Measurements from ENCODE around the gene XRCC1. TPM values are rescaled to one million over a fixed set of nuclear protein-coding genes. Genes with fewer than 3 reads are reported as not detected.

Gene XRCC1
- polyA plus RNA-seq, 3 donors, result 13.1 to 23.0 (median 19.3) TPM

DNA sequence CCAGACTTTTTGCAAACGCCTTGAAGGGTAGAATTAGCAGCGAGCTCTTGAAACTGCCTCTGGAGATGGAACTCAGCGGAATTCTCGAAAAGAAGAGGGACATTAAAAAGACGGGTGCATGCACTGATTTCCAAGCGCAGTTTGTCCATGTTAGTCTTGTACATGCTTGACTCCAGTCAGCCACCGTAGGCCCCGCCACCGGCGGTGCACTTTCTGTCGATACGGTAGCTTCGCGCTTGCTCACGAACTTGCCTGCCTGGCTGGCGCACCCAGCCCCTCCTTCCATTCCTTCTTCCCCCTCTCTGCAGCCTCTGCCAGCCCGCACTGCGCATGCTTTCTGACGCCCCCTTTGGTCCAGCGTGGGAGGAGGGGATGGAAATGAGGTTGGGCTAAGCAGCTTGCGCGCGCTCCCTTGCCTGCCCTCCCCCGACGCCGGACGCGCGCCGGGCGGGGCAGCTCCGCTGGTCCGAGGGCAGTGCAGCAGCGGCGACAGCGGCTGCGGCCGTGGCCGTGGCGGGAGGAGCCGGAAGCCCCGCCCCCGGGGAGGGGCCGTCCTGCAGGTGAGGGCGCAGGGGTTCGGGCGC lies 42.3 kb downstream of the XRCC1 start, which contains the start of gene ZNF575:
Gene ZNF575 (plus strand): TSS at position 227 of the 584 bp plus-strand sequence. CDS start 1,235 bp downstream, outside the sequence.
- Histone ChIP-seq H2AFZ (ENCODE audit: insufficient read depth, low read depth, low read length, poor library complexity, severe bottlenecking) (peak within 1 kb of the TSS; percentile 85), H3K4me3 (replicated peaks in 1 of 3; ENCODE audit: low read depth in 2 of 3, low read length in 3 of 3) (peak within 1 kb of the TSS; percentile 56 to 96 (median 62)), H3K4me2 (replicated peaks; ENCODE audit: extremely low read depth, low read length, poor library complexity, severe bottlenecking) (peak within 1 kb of the TSS; percentile 81), H3K9ac (ENCODE audit: insufficient read depth, low read length, poor library complexity, severe bottlenecking) (peak within 1 kb of the TSS; percentile 65), H3K36me3 (replicated peaks in 1 of 2; ENCODE audit: control insufficient read depth in 1 of 2, insufficient read depth in 2 of 2, low read length in 2 of 2) (peaks cover 1 to 4% of the 10 kb centered on the region in 2 donors), H3K79me2 (ENCODE audit: insufficient read depth, low read length) (no peaks in the 10 kb centered on the region), H3K9me3 (replicated peaks in 1 of 2; ENCODE audit: control insufficient read depth in 1 of 2, insufficient read depth in 1 of 2, low read length in 2 of 2) (no peaks in the 10 kb centered on the region), H3K4me1 (ENCODE audit: control insufficient read depth in 1 of 2, insufficient read depth in 2 of 2, low read length in 2 of 2) (peaks cover 16 to 22% of the 10 kb centered on the region in 2 donors), H3K27ac (ENCODE audit: low read depth in 1 of 2, low read length in 2 of 2) (peak within 1 kb of the TSS; percentile 71 to 84), H4K20me1 (ENCODE audit: insufficient read depth, low read length) (peaks cover 4% of the 10 kb centered on the region), H3K27me3 (ENCODE audit: control insufficient read depth in 2 of 2, insufficient read depth in 2 of 2, low read length in 2 of 2) (no peaks in the 10 kb centered on the region)
- intact Hi-C loops (cut with micrococcal nuclease), result loop anchor here (1.0 to 10.0 kb wide), 3 partner anchors 49 to 63 kb away; partner anchors contain the start of genes IRGQ (in 2 of the 2) and ZNF576 (in 2 of the 2)
- H3K4me3 Mint-ChIP-seq, result peak within 1 kb of the TSS; percentile 97
- DNase-seq, result peak; percentile 64 to 79 (median 66)
- H3K27ac Mint-ChIP-seq, result peak within 1 kb of the TSS; percentile 93 to 98 (median 97)
- WGBS (ENCODE audit: insufficient coverage), result under 1% methylated on average over 41 of the region's 47 CpGs
- TF ChIP-seq, protein P1, sequence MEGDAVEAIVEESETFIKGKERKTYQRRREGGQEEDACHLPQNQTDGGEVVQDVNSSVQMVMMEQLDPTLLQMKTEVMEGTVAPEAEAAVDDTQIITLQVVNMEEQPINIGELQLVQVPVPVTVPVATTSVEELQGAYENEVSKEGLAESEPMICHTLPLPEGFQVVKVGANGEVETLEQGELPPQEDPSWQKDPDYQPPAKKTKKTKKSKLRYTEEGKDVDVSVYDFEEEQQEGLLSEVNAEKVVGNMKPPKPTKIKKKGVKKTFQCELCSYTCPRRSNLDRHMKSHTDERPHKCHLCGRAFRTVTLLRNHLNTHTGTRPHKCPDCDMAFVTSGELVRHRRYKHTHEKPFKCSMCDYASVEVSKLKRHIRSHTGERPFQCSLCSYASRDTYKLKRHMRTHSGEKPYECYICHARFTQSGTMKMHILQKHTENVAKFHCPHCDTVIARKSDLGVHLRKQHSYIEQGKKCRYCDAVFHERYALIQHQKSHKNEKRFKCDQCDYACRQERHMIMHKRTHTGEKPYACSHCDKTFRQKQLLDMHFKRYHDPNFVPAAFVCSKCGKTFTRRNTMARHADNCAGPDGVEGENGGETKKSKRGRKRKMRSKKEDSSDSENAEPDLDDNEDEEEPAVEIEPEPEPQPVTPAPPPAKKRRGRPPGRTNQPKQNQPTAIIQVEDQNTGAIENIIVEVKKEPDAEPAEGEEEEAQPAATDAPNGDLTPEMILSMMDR (IDR thresholded peaks at IDR 0.05), result no peak
- peaks cover 11 to 20% of the 10 kb centered on the region in 2 donors for H3K36me3 Mint-ChIP-seq
- peaks cover 25% of the 10 kb centered on the region for H3K4me1 Mint-ChIP-seq
- peaks cover 0 to 5% (median 0%) of the 10 kb centered on the region in 3 donors for H3K27me3 Mint-ChIP-seq (ENCODE audit: low read depth in 3 of 3)
- H3K9me3 Mint-ChIP-seq, result no peaks in the 10 kb centered on the region

DNA sequence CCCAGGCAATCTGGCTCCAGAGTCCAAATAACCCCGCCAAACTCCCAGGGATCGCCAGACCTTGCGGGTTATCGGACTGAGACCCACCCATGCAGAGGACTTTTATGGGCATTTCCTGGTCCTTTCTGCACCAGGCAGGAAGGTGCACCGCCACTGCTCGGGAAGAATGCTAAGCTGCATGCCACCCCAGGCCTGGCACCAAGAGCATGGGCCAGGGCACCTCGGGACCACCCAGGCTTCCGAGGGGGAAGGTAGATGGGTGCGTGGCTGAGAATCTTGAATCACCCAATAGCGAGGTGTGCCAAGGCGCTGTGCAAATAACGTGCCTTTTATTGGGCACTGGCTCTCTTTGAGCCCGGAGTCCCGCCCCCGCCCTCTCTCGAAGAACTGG lies 42.8 kb downstream of the XRCC1 start:
- DNase-seq, result no peak

More for the DNA sequence above, 42.8 kb downstream of the XRCC1 start:
- intact Hi-C loops (cut with micrococcal nuclease), result loop anchor here (5.0 to 10.0 kb wide), 2 partner anchors 50 to 62 kb away; partner anchors contain the start of genes IRGQ (in 1 of the 2) and ZNF576 (in 1 of the 2)
- Histone ChIP-seq H3K27me3 (ENCODE audit: control insufficient read depth in 2 of 2, insufficient read depth in 2 of 2, low read length in 2 of 2) (no peaks in the 10 kb centered on the region), H3K4me1 (ENCODE audit: control insufficient read depth in 1 of 2, insufficient read depth in 2 of 2, low read length in 2 of 2) (peaks cover 19 to 22% of the 10 kb centered on the region in 2 donors), H2AFZ (ENCODE audit: insufficient read depth, low read depth, low read length, poor library complexity, severe bottlenecking) (peak overlapping the region; percentile 85), H4K20me1 (ENCODE audit: insufficient read depth, low read length) (peaks cover 4% of the 10 kb centered on the region), H3K9me3 (replicated peaks in 1 of 2; ENCODE audit: control insufficient read depth in 1 of 2, insufficient read depth in 1 of 2, low read length in 2 of 2) (no peaks in the 10 kb centered on the region), H3K9ac (ENCODE audit: insufficient read depth, low read length, poor library complexity, severe bottlenecking) (peak overlapping the region; percentile 65), H3K27ac (ENCODE audit: low read depth in 1 of 2, low read length in 2 of 2) (peak overlapping the region; percentile 71 to 84), H3K4me2 (replicated peaks; ENCODE audit: extremely low read depth, low read length, poor library complexity, severe bottlenecking) (peak overlapping the region; percentile 81), H3K79me2 (ENCODE audit: insufficient read depth, low read length) (no peaks in the 10 kb centered on the region), H3K4me3 (replicated peaks in 1 of 3; ENCODE audit: low read depth in 2 of 3, low read length in 3 of 3) (peak overlapping the region; percentile 56 to 96 (median 62)), H3K36me3 (replicated peaks in 1 of 2; ENCODE audit: control insufficient read depth in 1 of 2, insufficient read depth in 2 of 2, low read length in 2 of 2) (peaks cover 0 to 4% of the 10 kb centered on the region in 2 donors)
- H3K4me1 Mint-ChIP-seq, result peaks cover 28% of the 10 kb centered on the region
- peaks cover 0 to 5% (median 1%) of the 10 kb centered on the region in 3 donors for H3K27me3 Mint-ChIP-seq (ENCODE audit: low read depth in 3 of 3)
- whole genome bisulfite sequencing (ENCODE audit: insufficient coverage), result 0% methylated on average over 16 of the region's 16 CpGs
- peak overlapping the region; percentile 90 to 97 for H3K4me3 Mint-ChIP-seq
- H3K27ac Mint-ChIP-seq, result peak overlapping the region; percentile 79 to 97 (median 89)
- TF ChIP-seq, protein P1 (IDR thresholded peaks at IDR 0.05), result no peak
- peaks cover 8 to 16% of the 10 kb centered on the region in 2 donors for H3K36me3 Mint-ChIP-seq
- no peaks in the 10 kb centered on the region for H3K9me3 Mint-ChIP-seq

All from CD14-positive monocyte (primary cell).